Mucosa of stomach (tissue), 1 donor: ENCODE measurements around the gene MRRF.
A peak's percentile ranks its signal among the peaks of the same experiment; 100 is the strongest.

Source experiments
- H3K27me3 ChIP-seq: one replicate; pipeline ENCODE4 v1.7.0; 2013; ENCODE audit warnings: mild to moderate bottlenecking, low read length; ENCODE audit not compliant: control insufficient read depth, insufficient read depth
- H3K36me3 ChIP-seq: one replicate; pipeline ENCODE4 v1.7.0; 2013; ENCODE audit warnings: low read length; ENCODE audit not compliant: control insufficient read depth, insufficient read depth
- H3K4me1 ChIP-seq: one replicate; pipeline ENCODE4 v1.7.0; 2013; ENCODE audit warnings: mild to moderate bottlenecking, low read length; ENCODE audit not compliant: control insufficient read depth, insufficient read depth
- H3K4me3 ChIP-seq: one replicate; pipeline ENCODE4 v1.7.0; 2013; ENCODE audit warnings: low read length
- H3K9ac ChIP-seq: one replicate; pipeline ENCODE4 v1.7.0; 2013; ENCODE audit warnings: mild to moderate bottlenecking, low read length, moderate library complexity
- H3K9me3 ChIP-seq: one replicate; pipeline ENCODE4 v1.7.0; 2013; ENCODE audit warnings: mild to moderate bottlenecking, low read length, moderate library complexity; ENCODE audit not compliant: control insufficient read depth
- donor health status: Pancreatic carcinoma.

Gene MRRF

GRCh38 chr9:122236681-122237080 lies 28.0 kb upstream of the MRRF start:
- Histone ChIP-seq H3K9me3 (no peaks in the 10 kb centered on the region), H3K4me3 (no peak overlapping the region), H3K4me1 (no peaks in the 10 kb centered on the region), H3K9ac (no peak overlapping the region), H3K36me3 (no peaks in the 10 kb centered on the region), H3K27me3 (peaks cover 14% of the 10 kb centered on the region)

- Histone ChIP-seq H3K36me3 (no peaks in the 10 kb centered on the region), H3K4me1 (no peaks in the 10 kb centered on the region), H3K27me3 (no peaks in the 10 kb centered on the region), H3K9me3 (no peaks in the 10 kb centered on the region), H3K9ac (no peak overlapping the region), H3K4me3 (no peak overlapping the region)
Observed at GRCh38 chr9:122239722-122240121, 25.0 kb upstream of the MRRF start.

- no peak overlapping the region for H3K9ac ChIP-seq
- no peaks in the 10 kb centered on the region for H3K36me3 ChIP-seq
- H3K9me3 ChIP-seq: no peaks in the 10 kb centered on the region
- H3K27me3 ChIP-seq: no peaks in the 10 kb centered on the region
- H3K4me1 ChIP-seq: no peaks in the 10 kb centered on the region
- no peak overlapping the region for H3K4me3 ChIP-seq
Observed at GRCh38 chr9:122244349-122244748, 20.3 kb upstream of the MRRF start.

DNA sequence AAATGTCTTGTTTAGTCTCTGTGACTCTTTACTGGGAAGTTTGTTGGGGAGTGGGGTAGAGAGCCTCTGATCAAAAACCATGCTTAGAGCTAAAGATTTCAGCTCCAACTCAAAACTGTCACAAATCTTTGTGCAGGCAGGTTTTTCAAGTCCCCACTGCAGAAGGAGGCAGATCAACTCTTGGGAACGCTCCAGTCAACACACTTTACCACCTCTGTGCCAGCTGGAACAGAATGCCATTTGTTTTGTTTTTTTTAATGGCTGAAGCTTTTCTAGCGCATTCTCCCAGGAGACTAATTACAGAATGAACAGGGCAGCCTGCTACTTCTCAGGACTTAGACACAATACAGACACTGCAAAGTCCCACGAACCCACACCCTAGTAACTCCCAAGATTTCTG lies 18.0 kb upstream of the MRRF start:
- Histone ChIP-seq H3K9me3 (no peaks in the 10 kb centered on the region), H3K36me3 (no peaks in the 10 kb centered on the region), H3K9ac (no peak overlapping the region), H3K27me3 (no peaks in the 10 kb centered on the region), H3K4me3 (no peak overlapping the region), H3K4me1 (no peaks in the 10 kb centered on the region)

DNA sequence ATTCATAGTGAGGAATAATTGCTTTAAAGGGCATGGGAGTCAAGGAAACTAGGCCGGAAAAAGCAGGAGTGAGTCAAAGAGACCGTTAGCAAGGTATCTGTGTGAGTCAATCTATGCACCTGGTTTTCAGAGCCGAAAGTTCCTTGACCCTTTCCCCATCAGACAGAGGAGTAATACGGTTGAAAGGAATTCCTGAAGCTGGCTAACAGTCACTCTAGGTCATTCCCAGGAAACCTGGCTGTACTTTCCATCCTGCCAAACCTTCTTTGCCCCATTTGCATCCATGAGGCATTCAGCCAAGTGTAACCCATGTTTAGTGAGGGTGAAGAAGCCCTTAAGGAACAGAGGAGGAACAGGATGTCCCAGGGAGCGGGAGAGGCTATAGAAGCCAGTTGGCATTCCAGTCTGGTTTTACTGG lies 16.2 kb upstream of the MRRF start:
- H3K36me3 ChIP-seq: no peaks in the 10 kb centered on the region
- no peaks in the 10 kb centered on the region for H3K4me1 ChIP-seq
- H3K9ac ChIP-seq: no peak overlapping the region
- H3K27me3 ChIP-seq: no peaks in the 10 kb centered on the region
- H3K9me3 ChIP-seq: no peaks in the 10 kb centered on the region
- no peak overlapping the region for H3K4me3 ChIP-seq

DNA sequence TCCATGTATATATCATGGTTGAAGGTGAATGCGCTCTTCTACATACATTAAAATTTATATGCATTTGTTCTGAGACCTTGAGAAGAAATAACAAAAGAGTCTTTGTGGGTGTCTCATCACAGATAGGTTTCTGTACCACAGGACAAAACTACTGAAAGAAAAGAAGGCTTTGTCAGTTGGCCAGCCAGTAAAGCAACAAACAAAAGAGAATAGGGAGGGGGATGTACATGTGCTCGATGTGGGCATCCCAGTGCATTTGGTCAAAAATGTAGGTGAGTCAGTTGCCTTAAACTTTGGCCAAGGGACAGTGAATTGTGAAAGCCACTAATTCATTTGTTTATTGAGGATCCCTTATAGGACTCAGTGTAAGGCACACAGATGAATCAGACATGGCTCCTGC lies 13.3 kb upstream of the MRRF start:
- Histone ChIP-seq H3K4me3 (no peak overlapping the region), H3K36me3 (no peaks in the 10 kb centered on the region), H3K9me3 (no peaks in the 10 kb centered on the region), H3K4me1 (no peaks in the 10 kb centered on the region), H3K9ac (no peak overlapping the region), H3K27me3 (no peaks in the 10 kb centered on the region)

GRCh38 chr9:122252796-122253195 lies 11.9 kb upstream of the MRRF start:
- no peaks in the 10 kb centered on the region for H3K36me3 ChIP-seq
- H3K4me1 ChIP-seq: no peaks in the 10 kb centered on the region
- no peaks in the 10 kb centered on the region for H3K27me3 ChIP-seq
- no peaks in the 10 kb centered on the region for H3K9me3 ChIP-seq
- H3K9ac ChIP-seq: no peak overlapping the region
- H3K4me3 ChIP-seq: no peak overlapping the region

DNA sequence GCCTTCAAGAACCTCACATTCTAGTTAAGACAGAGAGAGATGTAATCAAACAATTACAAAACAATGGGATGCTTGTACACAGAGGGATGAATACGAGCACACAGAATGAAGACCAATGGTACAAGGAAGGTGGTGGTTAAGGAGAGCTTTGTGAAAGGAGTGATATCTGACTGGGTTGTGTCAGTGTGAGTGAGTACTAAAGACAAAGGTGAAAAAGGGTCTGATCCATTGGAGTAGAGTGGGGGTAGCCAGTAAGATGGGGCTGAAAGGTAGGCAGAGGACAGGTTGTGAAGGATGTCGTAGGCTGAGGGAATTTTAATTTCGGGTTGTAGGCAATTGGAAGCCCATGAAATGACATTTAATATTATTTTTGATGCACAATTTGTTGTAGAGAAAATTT lies 9.9 kb upstream of the MRRF start:
- H3K4me1 ChIP-seq: no peaks in the 10 kb centered on the region
- H3K4me3 ChIP-seq: no peak overlapping the region
- H3K9ac ChIP-seq: no peak overlapping the region
- no peaks in the 10 kb centered on the region for H3K27me3 ChIP-seq
- no peaks in the 10 kb centered on the region for H3K36me3 ChIP-seq
- no peaks in the 10 kb centered on the region for H3K9me3 ChIP-seq

DNA sequence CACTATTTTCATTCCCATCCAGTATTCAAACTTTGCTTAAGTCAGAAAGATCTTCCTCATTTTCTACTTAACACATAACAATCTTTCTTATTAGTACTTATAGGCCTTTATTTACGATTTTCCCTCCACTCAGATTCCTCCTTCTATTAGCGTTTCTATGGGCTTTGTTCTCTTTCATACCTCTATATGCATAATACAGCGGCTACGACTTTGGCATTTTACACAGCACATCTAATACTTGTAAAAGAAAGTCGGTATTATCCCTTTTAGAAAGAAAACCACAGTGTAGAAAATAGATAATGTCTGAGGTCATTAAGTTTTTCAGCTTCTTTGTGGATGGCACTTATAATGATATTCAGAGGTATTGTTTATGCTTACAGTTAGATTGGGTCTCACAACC lies 8.5 kb upstream of the MRRF start:
- Histone ChIP-seq H3K4me3 (no peak overlapping the region), H3K4me1 (peaks cover 2% of the 10 kb centered on the region), H3K36me3 (peaks cover 5% of the 10 kb centered on the region), H3K27me3 (no peaks in the 10 kb centered on the region), H3K9ac (no peak overlapping the region), H3K9me3 (no peaks in the 10 kb centered on the region)

DNA sequence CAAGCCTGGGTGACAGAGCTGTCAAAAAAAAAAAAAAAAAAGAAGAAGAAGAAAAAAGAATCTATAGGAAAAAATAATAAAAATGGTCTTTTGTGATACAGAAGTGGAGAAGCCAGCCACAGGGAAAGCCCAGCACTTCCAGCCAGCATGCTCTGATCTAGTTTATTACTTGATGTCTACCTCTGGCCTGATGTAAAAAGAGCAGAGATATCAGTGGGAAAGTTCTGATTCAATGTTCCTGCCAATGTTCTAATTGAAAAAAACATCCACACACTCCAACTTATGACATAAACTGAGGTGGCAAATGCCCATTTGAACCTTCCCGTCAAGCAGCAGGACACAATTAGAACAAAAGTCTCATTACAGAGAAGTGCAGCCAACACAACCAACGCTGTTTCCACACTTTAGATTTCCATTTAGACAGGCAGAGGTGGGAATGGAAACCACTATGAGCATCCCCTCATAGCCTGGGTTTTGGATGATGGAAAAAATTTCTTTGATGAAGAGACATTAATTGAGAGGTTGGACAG lies 5.7 kb upstream of the MRRF start:
- no peaks in the 10 kb centered on the region for H3K9me3 ChIP-seq
- peaks cover 29% of the 10 kb centered on the region for H3K4me1 ChIP-seq
- H3K4me3 ChIP-seq: no peak overlapping the region
- H3K27me3 ChIP-seq: no peaks in the 10 kb centered on the region
- H3K36me3 ChIP-seq: peaks cover 5% of the 10 kb centered on the region
- H3K9ac ChIP-seq: no peak overlapping the region

DNA sequence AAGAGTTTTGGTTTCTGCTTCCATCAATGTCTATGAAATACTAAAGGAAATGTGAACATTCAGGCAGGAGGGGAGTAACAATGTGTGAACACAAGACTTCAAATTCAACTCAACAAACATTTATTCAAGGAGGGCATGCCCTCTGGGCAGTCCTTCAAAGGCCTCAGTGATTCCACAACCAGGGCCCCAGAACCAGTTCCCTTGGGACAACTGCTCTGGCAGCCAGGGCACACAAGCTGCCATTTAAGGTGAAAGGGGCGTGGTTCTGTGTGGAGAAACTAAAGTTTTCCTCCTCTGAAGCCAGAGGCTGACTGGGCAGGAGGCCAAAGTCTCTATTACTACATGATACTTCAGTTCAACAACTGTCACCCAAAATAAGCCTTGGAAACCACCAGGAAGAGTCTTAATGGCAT lies 3.2 kb upstream of the MRRF start:
- H3K9ac ChIP-seq: no peak overlapping the region

GRCh38 chr9:122262073-122262472 lies 2.6 kb upstream of the MRRF start:
- Histone ChIP-seq H3K9me3 (no peaks in the 10 kb centered on the region), H3K9ac (no peak overlapping the region), H3K27me3 (no peaks in the 10 kb centered on the region), H3K4me3 (no peak overlapping the region), H3K36me3 (peaks cover 5% of the 10 kb centered on the region), H3K4me1 (peaks cover 38% of the 10 kb centered on the region)

More for the DNA sequence above, 3.2 kb upstream of the MRRF start:
- Histone ChIP-seq H3K4me3 (no peak overlapping the region), H3K27me3 (no peaks in the 10 kb centered on the region), H3K4me1 (peaks cover 38% of the 10 kb centered on the region), H3K36me3 (peaks cover 5% of the 10 kb centered on the region), H3K9me3 (no peaks in the 10 kb centered on the region)

DNA sequence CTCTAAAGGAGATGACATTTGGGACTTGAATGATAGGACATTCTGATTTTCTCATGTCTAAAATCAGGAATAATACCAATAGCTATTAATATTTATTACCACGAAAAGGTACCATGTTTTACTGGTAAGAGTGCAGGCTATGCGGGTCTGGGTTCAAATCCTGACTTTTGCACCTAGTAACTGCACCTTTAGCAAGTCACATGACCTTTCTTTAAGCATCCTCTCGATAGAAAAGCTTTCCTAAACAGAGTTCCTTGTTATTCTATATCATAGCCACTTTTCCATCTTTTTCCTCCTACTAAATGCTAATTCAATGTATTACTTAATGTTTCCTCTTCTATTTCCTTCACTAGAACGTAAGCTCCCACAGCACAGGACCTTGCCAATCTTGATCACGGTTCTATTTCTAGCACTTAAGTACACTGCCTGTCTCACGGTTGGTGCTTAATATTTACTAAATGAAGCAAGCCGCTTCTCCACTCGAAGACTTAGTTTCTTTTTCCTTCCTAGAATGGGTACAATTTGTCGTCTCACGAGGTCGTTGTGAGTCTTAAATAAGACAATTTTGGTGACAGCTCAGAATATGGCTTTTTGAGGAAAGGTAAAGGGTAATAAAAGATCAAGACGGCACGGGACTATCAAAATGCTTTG lies 858 bp upstream of the MRRF start:
- peaks cover 38% of the 10 kb centered on the region for H3K4me1 ChIP-seq
- no peaks in the 10 kb centered on the region for H3K9me3 ChIP-seq
- peak overlapping the region; percentile 56 for H3K4me3 ChIP-seq
- H3K36me3 ChIP-seq: peaks cover 5% of the 10 kb centered on the region
- peak overlapping the region; percentile 86 for H3K9ac ChIP-seq
- no peaks in the 10 kb centered on the region for H3K27me3 ChIP-seq
